Measurements from ENCODE around the gene CHST11.

CHST11 gene

GRCh38 chr12:104637604-104638003 is 180.9 kb downstream of the CHST11 start:
- DNase-seq, result no peak

- DNase-seq, result no peak
Measured at GRCh38 chr12:104638218-104638850, 181.6 kb downstream of the CHST11 start.

GRCh38 chr12:104638851-104639240 is 182.1 kb downstream of the CHST11 start:
- DNase-seq, result no peak

- no peak for DNase-seq
Measured at GRCh38 chr12:104640956-104641355, 184.2 kb downstream of the CHST11 start.

GRCh38 chr12:104641862-104642261 is 185.1 kb downstream of the CHST11 start:
- DNase-seq, result no peak

- DNase-seq, result no peak
Measured at GRCh38 chr12:104643093-104643818, 186.5 kb downstream of the CHST11 start.

GRCh38 chr12:104643819-104644669 is 187.3 kb downstream of the CHST11 start:
- no peak for DNase-seq

- no peak for DNase-seq
Measured at GRCh38 chr12:104648756-104649155, 192.0 kb downstream of the CHST11 start.

GRCh38 chr12:104649217-104649824 is 192.6 kb downstream of the CHST11 start:
- no peak for DNase-seq

- no peak for DNase-seq
Measured at GRCh38 chr12:104649921-104650320, 193.2 kb downstream of the CHST11 start.

- no peak for DNase-seq
Measured at GRCh38 chr12:104650541-104650940, 193.8 kb downstream of the CHST11 start.

GRCh38 chr12:104651811-104652210 is 195.1 kb downstream of the CHST11 start:
- no peak for DNase-seq

GRCh38 chr12:104652358-104652757 is 195.6 kb downstream of the CHST11 start:
- no peak for DNase-seq

- no peak for DNase-seq
Measured at GRCh38 chr12:104652910-104653309, 196.2 kb downstream of the CHST11 start.

GRCh38 chr12:104653730-104654664 is 197.2 kb downstream of the CHST11 start:
- no peak for DNase-seq

- DNase-seq, result no peak
Measured at GRCh38 chr12:104654665-104655609, 198.2 kb downstream of the CHST11 start.

- DNase-seq, result peak in 1 of 2 experiments; percentile 14
Measured at GRCh38 chr12:104656383-104656782, 199.6 kb downstream of the CHST11 start.

- peak; percentile 29 to 61 for DNase-seq
Measured at GRCh38 chr12:104656921-104657320, 200.2 kb downstream of the CHST11 start.

GRCh38 chr12:104657726-104658484 is 201.2 kb downstream of the CHST11 start:
- no peak for DNase-seq

GRCh38 chr12:104659058-104659457 is 202.3 kb downstream of the CHST11 start:
- DNase-seq, result no peak
